HG03064 (cell line): ENCODE measurements around the gene S100A9.

ENCODE experiments used
- ATAC-seq: cut with Tn5 transposase; IDR thresholded peaks from one replicate; pipeline ENCODE4 v1.9.1; 2021; ENCODE audit warnings: low read depth; ENCODE audit not compliant: unreplicated experiment

Gene S100A9

DNA sequence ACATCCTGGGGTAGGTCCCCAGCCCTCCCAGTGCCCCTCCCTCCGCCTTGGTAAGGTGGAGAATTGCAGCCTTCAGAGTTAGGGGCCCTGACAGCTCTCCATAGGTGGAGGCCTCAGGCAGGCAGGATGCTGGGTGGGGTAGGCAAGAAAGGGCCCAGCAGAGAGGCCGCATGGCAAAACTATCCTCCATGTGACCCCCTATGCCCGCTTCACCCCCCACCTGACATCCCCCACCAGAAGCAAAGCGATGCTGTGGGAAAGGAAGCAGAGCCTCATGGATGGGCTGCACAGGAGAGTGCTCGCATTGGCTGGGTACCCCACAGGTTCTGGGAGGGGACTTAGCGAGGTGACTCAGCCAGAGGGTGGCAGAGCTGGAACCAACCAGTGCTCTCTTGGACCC is 1.6 kb downstream of the S100A9 start:
- no peak for ATAC-seq

DNA sequence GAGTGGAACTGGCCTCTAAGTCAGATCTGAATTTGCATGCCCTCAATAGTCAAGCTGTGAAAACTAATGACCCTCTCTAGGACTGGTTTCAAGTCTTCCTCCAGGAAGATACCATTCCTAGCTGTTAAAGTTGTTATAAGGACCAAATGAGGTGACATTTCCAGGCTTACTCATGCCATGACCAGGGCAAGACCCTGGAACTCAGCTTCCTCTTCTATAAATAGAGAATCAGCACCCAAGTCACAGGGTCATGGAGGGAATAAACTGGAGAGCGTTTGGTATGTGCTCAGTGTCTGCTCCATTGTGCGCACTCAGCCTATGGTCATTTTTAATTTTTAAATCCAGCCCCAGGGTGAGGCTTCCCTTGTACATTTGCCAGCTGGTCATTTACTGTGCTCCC is 2.5 kb downstream of the S100A9 start:
- ATAC-seq = no peak

- no peak for ATAC-seq
Measured at GRCh38 chr1:153360592-153361479, 3.2 kb downstream of the S100A9 start.

- ATAC-seq = no peak
Measured at GRCh38 chr1:153361480-153362109, 3.9 kb downstream of the S100A9 start.

GRCh38 chr1:153362187-153362775 is 4.6 kb downstream of the S100A9 start:
- no peak for ATAC-seq

DNA sequence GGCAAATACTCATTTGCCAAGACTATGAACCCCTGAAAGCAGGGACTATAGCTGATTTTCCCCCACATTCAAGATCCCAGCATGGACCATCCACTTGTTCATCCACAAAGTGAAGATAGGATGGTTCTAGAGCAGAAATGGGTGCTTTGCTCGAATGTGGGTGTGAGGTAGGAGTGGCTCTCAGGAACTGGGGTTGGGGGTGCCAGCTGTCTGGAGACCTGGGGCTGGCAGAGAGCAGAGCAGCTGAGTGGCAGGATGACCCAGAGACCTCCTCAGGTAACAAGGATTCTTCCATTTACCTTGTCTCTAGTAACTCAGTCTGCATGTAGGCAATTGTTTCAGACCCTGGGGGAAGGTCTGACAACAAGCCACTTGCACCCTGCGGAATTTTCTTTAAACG is 6.0 kb downstream of the S100A9 start:
- ATAC-seq = no peak

- ATAC-seq = no peak
Measured at GRCh38 chr1:153364156-153364555, 6.5 kb downstream of the S100A9 start.

- no peak for ATAC-seq
Measured at GRCh38 chr1:153364766-153365666, 7.4 kb downstream of the S100A9 start.

GRCh38 chr1:153365696-153366095 is 8.0 kb downstream of the S100A9 start:
- no peak for ATAC-seq

DNA sequence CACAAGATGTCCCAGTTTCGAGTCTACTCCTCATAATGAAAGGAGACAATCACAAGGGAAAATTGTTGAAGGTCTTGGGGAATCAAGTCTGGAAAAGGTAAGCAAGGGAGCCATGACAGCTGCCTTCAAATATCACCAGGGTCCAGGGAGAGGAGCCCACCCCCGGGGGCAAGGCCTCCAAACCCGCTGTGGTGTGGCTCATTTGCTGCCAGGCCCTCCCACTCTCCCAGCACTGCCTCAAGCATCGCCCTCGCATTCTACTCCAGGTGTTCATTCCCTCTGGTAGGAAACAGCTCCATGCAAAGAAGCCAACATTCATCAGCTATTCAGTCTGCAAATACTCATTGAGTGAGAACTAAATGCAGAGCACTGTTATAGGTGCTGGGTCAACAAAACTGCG is 8.6 kb downstream of the S100A9 start:
- no peak for ATAC-seq

- ATAC-seq = no peak
Measured at GRCh38 chr1:153367090-153367489, 9.4 kb downstream of the S100A9 start.

DNA sequence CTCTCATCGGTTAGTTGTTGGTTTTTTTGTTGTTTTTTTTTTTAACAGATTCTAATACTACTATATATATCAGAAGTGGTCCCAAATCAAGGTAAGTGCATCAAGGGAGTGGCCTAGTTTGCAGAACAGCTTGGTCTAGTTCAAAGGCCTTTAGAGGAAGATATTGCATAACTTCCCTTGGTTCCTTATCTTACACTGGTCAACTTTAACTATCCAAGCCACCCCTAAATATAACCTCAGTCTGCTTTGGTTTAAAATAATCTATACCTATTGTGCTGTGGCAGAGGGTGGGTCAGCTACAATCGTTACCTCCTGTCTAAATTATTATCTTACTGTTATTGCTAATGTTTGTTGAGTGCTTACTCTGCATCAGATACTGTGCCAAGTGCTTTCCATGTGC is 10.8 kb downstream of the S100A9 start:
- no peak for ATAC-seq

- ATAC-seq = no peak
Measured at GRCh38 chr1:153370146-153370545, 12.5 kb downstream of the S100A9 start.

- ATAC-seq = no peak
Measured at GRCh38 chr1:153371231-153371630, 13.6 kb downstream of the S100A9 start.

- no peak for ATAC-seq
Measured at GRCh38 chr1:153372571-153372970, 14.9 kb downstream of the S100A9 start.

GRCh38 chr1:153374071-153374470 is 16.4 kb downstream of the S100A9 start:
- no peak for ATAC-seq

- no peak for ATAC-seq
Measured at GRCh38 chr1:153375511-153375910, 17.9 kb downstream of the S100A9 start, which contains the start of gene S100A12. Gene S100A12, minus strand, starts transcription at chr1:153375621. Its CDS starts 1,029 bp downstream, at chr1:153374592.

DNA sequence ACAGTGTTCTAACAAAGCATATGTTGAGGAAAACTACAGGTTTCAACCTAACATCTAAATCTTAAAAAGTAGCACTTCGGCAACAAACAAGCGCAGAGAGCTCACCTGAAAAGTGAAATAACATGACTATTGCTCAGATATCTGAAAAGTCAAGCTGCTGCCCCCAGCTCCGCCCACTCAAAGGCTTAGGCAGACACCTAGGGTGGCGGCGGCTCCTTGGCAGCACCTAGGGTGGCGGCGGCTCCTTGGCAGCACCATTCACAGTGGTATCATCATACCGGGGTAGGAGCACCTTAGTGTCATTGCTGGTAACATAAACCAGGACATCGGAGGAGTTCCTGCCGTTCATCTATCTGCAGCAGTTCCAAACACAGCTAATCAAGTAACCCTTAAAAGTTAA is 21.9 kb downstream of the S100A9 start:
- no peak for ATAC-seq

DNA sequence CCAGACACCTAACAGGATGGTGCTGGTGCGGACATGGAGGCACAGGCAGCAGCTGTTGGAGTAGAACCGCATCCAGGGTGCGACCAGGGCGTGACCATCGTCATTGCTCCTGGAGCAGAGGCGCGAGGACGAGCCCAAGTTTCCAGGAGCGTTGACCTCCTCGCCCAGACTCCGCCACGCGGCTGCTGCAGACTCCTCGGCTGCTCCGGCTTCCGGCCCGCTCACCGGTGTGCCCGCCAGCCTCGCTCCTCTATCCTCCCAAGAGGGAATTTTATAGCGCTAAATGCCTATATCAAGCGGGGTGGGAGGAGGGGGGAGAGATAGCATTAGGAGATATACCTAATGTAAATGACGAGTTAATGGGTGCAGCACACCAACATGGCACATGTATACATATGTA is 23.1 kb downstream of the S100A9 start:
- ATAC-seq = no peak

DNA sequence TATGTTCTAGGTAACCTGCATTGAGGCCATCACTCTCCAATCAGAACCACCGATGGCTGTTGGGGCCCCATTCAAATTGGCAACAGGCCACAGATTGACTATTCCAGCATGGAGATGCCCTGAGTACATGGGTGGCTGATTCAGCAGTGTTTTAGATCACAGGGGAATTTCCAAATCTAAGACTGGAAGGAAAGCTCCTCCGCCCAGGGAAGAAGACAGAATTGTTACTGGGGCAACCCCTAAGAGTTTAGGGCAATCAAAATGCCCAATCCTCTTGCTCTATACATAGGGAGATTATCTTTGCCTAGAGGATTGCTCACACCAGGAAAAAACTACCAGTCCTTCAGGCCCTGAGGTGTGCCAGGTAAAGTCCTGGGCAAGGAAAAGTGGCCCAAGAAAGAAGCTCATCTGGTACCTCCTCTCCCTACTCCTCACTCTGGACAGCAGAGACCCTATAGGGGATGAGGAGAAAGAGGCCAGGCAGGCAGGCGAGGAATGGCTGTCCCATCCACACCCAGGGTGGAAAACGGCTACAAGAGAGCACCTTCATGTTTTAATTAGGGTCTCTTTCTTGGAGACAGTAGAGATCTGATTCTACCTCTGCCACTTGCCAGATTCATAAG is 27.4 kb downstream of the S100A9 start:
- no peak for ATAC-seq
